HG02870 (cell line): ENCODE results near the gene NSD1.
"Not testable (repeated sequence)": the region's sequence is repeated elsewhere in the genome, so short reads cannot be mapped to it uniquely, and the experiment has no call there.

Experiments used
- ATAC-seq: cut with Tn5 transposase; IDR thresholded peaks from one replicate; pipeline ENCODE4 v1.9.1; 2021; ENCODE audit warnings: mild to moderate bottlenecking, moderate library complexity; ENCODE audit not compliant: unreplicated experiment

The NSD1 gene

DNA sequence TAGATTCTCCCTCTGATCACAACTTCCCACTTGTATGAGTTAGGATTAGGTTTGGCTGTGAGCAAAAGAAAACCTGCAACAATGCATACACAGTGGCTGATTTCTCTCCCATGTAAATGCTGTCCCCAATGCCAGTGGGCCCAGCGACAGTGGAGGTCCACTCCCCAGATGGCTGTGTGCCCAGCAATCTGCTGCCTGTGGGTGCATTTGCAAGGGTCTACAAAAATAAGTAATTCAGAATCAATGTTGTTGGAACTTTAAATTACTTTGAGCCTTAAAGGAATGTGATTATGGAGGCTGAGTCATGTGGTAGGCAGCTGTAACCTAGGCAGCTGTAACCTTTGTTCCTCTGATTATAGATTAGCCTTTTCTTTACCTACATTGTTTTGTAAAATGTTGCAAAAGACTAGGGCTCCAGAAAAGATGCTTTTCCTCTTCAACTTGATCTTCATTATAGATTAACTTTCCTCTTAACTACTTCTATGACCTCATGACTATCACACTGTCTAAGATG is 192.4 kb downstream of the NSD1 start:
- no peak for ATAC-seq

DNA sequence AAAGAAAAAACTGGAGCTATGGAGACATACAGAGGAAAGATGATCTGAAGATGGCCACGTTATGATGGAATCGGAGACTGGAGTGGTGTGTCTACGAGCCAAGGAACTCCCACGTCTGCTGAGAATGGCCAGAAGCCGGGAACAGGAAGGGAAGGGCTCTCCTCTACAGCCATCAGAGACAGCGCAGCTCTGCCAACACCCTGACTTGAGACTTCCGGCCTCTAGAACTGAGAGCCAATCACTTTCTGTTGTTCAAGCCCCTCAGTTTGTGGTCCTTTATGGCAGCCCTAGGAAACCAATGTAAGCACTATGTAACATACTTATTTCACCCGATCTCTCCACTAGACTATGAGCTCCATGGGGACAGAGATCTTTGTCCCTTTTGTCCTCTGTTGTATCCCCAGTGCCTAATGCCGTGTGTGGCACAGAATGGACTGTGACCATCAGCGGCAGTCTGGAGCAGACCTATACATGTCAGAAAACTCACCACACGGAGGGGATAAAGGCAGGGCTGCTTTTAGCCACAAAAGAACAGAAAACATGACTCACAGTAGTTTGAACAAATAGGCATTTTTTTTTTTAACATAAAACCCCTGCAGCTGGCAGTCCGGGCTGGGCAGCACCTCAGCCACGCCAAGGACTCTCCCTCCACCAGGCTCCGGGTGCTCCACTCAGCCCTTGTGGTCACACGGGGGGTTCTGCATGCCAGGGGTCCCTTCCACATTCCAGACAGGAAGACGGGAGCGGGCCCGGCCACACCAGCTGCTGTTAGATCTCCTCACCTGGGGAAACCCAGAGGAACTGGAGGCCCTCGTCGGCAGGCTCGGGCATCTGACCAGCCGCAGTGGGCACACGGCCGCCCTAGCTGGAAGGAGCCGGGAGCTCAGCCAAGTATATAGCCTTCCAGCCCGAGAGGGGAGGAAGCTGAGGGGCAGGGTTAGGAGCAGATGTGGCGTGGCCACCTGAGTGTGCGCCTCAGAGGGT is 194.3 kb downstream of the NSD1 start:
- no peak for ATAC-seq

DNA sequence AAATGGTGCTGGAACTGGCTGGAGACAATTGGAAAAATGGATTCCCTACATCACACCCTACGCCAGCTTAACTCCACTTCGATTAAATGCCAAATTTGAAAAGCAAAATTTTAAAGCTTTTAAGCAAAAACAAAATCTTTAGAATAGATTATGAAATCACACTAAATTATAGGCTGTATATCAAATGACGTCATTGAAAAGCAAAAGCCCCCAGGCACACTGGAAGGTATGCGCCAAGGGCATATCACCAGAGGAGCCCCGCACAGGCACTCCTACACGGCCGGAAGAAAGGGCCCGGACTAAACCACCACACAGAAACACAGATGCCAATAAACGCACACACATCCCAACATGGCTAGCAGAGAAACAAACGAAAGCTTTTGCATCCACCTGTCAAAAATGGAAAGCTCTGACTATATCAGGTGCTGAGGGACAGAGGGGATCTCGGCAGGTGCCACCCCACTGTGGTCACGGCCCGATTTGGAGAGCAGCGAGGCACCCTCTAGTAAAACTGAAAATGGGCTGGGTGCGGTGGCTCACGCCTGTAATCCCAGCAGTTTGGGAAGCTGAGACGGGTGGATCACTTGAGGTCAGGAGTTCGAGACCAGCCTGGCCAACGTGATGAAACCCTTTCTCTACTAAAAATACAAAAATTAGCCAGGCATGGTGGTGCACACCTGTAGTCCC is 195.1 kb downstream of the NSD1 start:
- no peak for ATAC-seq

DNA sequence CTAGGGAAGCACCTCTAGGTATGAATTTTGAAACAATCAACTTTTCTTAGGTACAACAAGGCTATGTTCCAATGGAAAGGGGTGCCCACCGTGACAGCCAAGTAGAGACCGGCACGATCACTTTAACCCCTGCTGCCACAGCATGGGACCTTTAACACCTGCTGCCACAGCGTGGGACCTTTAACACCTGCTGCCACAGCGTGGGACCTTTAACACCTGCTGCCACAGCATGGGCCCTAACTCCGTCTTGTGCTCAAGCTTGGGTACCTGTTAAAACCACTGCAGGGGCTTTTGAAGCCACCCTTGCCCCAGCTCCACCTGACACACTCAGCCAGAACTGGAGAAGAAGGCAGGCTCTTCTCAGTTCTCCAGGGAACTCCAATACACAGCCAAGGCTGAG is 196.3 kb downstream of the NSD1 start:
- ATAC-seq, result no peak

DNA sequence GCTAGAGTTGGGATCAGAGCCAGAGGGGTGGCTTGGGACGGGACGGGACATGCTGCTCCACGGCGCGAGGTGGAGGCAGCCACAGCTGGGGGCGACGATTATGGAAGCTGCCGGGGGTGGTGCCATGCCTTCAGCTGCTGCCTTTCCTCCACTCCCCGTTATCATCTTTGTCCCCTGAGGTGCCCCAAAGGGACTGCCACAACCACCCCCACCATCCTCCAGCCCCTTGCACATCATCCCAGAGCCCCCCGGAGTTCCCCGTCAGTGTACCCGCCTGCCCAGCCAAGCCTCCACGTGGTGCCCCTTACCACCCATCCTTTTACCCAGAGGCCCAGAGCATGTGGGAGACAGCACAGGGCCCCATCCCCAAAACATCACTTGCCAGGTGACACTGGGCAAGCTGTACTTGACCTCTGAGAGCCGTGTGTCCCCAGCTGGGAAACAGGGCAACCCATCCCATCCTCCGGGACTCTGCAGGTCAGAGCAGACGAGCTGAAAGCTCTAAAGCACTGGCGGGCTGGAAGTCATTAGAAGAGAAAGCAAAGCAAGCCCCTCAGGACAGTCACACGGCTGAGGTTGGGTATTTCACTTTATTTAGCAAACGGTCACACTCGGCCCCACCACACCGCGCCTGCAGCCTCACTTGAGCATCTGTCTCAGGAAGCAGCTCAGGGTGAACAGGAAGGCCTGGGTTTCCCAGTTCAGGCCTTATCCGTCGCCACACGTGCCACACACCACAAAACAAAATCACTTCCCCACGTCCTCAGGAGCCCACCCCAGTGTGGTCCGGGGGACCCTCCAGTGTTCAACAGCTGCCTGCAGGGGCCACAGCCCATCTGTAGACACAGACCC is 197.6 kb downstream of the NSD1 start:
- no peak for ATAC-seq

DNA sequence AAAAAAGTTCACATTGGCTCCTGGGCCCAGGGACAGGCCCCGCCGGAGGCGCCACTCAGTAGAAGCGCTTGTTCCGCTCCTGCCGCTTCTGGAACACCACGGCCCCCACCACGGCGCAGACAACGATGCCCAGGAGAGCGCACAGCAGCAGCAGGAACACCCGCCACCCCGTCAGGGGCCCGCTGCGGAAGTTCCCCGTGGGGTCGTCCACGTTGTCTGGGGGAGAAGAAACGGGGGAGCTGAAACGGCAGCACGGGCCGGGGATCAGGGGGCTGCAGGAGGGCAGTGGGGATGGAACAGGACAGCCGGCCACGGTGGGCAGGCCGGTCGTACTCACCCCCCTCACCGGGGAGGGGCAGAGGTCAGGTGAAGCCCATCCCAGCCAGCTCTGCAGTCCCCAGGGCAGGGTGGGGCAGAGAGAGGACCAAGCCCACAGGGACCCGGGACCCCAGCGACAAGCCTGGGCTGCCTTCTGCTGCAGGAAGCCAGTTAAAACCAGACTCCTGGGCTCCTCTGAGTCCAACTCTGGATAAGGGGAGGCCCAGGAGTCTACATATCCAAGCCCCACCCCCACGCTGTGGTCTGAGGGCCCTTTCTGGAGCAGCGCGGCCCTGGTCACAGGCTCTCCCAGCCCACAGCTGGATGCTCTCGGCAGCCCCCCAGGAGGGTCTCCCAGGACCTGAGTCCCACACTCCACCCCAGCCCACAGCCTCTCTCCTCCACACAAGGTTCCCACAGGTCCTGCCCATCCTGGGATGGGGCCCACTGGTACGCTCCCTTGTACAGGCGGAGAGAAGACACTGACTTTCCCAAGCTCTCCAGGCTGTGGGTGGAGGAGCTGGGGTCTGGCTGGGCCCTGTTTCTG is 198.7 kb downstream of the NSD1 start:
- ATAC-seq, result no peak

DNA sequence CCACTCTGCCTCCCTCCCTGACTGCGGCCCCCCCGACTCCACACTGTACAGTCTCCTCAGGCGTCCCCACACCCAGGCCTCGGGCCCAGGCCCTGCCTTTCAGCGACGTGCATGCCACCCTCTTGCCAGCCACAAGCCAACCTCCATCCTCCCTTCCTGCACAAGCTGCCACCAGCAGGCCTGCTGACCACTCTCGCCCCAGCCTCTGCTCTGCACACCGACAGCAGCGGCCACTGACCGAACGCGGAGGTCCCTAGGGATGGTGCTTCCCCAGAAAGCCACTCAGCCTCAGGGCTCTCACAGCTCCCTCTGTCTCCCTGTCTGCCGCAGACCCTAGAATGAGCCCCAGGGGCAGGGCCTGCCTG is 199.3 kb downstream of the NSD1 start:
- ATAC-seq, result no peak

DNA sequence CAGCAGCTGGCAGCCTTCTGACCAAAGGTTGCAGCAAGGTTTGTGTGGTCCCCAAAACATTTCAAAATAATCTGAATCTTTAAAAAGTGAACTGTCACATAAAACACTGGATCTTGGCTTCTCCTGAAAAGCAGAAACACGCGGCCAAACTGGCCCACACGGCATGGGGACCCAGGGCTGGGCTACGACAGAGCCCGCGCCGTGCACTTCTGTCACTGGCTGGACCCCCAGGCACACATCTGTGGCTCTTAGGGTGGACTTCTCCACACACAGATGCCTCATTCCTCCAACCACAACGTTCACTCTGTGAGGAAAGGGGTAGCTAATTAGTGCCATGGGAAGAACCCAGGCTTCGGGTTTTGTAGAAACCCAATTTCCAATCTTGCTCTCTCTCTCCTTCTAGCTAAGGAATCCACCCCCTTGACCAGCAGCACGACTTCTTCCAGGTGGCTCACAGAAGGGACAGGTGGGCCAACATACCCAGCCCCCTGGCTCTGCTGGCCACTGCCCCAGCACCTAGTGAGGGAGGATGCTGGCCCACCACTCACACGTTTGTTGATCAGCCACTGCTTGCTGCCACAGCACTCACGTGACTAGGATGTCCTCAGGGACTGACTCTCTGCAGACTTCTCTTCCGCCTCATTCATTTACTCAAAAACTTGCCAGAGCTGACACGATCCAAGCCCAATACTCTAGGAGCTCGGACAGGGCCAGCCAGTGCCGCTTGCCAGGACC is 200.0 kb downstream of the NSD1 start:
- no peak for ATAC-seq

DNA sequence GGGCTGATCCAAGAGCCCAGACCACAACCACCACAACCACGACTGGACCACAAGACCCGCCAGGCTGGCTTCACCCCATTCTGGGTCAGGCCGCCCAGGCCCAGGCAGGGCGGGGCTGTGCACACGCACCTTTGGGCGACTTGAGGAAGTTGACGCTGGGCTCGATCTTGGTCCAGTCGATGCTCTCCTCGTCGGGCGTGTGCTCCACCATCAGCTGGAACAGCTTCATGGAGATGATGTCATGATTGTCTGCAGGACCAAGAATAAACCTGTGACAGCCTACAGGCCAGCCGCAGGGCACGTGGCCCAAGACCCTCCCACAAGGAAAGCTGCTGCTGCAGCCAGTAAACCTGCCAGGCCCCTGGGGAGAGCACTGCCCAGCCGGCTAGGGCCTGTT is 200.6 kb downstream of the NSD1 start:
- ATAC-seq, result no peak

DNA sequence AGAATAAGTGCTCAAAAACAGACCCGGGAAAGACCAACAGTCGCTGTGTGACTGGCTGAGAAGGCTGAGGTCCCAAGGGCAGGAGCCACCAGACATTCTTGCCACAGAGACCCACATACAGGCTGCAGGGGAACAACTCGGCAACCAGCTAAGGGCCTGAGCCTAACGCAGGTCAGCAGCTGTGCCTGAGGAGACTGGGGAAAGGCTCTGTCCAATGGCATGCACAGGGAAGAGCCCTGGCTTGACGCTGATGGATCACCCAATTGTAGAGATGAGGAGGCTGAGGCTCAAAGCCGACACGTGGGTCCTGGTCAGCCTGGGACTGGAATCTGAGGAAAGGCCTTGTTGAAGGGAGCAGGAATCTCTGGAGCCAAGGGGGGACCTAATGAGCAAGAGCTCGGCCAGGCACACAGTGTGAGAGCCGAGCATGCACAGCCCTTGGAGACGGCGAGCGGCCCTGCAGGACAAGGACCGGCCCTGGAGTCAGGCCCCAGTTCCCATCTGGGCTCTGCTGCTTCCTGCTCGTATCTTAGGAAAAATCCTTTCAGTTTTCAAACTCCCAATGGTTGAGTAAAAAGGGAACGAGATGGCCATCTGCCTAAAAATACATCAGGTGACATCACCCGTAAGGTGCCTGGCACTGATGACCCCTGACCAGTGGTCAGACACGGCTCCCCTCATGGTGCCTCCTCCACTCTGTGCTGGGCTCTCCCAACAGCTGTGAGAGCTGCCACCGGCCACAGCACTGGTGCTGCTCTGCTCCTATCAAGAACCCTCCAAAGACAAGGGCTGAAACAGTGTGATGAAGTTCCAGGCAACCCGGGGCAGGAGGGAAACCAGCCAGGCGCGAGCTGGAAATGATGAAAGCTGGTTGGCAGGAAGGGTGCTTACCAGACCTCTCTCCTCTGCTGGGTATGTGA is 201.5 kb downstream of the NSD1 start:
- no peak for ATAC-seq

DNA sequence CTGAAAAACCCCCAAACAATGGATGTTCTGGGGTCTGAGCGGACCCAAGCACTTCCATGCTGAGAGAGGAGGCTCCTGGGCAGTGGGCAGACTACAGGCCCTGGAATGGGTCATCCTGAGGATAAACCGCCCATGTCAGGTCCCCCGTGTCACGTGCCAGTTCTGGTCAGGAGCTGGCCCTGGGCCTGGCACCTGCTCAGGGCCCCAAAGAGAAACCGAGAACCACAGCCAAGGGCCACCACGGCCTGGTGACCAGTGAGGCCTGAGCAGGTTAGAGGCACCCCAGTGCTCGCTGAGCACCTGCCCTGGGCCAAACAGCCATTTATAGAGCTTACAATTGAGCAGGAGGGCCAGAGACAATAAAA is 202.1 kb downstream of the NSD1 start:
- no peak for ATAC-seq

DNA sequence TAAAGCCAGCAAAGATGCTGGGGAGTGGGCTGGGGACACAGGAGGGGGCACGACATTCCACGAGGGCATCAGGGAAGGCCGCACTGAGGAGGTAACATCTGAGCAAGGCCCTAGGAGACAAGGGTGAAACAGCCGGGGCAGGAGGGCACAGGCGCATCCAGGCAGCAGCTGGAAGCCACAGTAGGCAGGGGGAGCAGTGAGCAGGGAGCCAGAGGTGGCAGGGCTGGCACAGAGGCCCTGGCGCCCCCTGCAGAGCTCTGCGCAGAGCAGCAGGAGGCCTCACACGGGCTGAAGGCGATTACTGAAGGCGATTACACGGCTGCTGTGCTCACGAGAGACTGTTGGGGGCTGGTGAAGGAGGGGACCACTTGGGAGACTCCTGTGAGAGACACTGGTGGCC is 202.5 kb downstream of the NSD1 start:
- no peak for ATAC-seq

DNA sequence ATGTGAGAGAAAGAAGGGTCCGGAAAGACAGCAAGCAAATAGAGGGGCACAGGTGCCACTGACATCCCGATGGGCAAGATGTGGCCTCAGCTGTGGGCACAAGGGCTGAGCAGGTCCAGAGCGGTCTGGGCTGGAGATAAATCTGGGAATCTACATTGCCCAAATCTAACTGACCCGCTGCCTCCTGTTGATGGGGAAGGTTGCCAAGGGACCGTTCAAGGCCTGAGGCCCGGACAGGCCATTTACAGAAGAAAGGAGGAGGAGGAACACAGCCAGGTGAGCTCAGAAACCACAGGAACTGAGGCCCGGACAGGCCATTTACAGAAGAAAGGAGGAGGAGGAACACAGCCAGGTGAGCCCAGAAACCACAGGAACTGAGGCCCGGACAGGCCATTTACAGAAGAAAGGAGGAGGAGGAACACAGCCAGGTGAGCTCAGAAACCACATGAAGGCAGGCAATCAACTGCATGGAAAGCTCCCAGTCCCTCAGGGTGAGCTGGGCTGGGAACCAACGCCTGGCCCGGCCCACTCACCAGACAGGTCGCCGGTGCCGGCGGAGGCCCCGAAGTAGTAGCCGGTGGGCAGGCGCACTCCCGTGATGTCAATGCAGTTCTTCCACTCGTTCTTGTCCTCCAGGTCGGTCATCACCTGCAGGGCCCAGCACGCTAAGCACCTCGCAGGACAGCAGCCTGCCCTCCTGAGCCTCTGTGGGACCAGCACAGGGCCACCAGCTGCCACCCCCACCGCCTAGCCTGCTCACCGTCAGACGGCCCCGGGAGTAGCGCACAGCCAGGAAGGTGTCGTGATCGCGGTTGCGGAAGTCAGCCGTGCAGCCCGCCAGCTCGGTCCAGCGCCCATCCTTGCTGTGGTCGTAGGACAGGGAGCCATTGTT is 203.3 kb downstream of the NSD1 start:
- no peak for ATAC-seq

DNA sequence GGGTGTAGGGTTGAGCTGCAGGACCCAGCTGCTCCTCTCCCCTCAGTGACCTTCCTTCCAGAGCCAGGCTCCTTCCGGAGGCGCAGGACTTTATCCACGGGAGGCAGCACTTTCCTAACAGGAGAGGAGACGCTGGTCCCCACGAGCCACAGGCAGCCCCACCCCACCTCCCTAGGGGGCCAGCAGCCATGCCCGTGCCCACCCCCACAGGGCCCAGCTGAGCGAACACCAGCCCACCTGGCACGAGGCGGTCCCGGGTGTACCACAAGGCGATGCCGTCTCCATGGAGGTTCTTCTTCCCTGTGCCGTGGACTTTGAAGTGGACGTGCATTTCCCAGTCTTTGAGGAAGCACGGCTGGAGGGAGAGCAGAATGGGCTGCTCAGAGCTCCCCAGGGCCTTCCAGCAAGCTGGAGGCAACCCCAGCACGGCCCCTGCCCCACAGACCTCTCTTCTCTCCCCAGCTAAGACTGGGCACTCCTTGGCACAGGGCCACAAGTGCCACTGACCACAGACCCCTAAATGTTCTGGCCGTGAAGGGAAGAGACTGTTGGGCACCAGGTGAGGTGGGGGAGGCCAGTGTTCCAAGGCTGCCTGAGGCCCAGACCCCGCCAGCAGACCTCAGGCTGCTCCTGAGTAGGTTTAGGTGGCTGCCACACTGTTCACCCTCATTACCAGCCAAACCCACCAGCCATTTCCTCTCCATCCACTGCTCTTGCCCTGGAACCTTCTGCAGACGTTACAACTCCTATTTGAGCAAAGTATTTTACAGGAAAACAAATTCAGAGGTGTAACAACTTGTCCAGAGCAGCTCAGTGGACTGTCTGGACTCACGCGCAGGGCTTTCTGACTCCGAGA is 204.9 kb downstream of the NSD1 start:
- ATAC-seq, result no peak

DNA sequence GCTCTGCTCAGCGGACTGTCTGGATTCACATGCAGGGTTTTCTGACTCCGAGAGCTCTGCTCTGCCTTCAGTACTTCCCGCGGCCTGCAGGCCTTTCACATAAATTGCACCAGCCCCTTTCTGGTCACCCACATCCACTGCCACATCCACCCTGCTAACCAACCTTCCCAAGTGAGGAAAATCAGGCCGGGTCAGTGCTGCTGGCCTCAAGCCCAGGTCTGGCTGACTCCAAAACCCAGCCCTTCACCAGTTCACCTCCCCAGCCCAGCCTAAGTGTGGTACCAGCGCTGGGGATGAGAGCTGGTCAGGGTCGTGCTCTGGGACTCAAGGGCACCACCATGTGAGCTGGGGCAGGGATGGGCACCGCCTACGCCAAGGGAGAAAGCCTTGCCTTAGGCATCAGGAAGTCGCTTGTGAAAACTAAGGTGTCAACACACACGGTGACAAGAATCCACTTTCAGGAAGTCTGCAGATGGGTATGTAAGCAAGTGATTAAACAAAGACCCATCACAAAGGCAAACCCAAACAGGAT is 205.6 kb downstream of the NSD1 start:
- no peak for ATAC-seq

DNA sequence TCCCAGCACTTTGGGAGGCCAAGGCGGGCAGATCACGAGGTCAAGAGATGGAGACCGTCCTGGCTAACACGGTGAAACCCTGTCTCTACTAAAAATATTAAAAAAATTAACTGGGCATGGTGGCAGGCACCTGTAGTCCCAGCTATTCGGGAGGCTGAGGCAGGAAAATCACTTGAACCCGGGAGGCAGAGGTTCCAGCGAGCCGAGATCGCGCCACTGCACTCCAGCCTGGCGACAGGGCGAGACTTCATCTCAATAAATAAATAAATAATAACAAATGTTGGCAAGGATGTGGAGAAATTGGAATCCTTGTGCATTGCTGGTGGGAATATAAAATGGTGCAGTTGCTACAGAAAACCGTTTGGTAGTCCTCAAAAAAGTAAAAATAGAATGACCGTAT is 209.4 kb downstream of the NSD1 start:
- ATAC-seq, result not testable (repeated sequence)
